ENCODE measurements around the gene SLC25A45. TPM values are rescaled to one million over a fixed set of nuclear protein-coding genes. Genes with fewer than 3 reads are reported as not detected.
A peak's percentile ranks its signal among the peaks of the same experiment; 100 is the strongest.
"Not testable (repeated sequence)": the region's sequence is repeated elsewhere in the genome, so short reads cannot be mapped to it uniquely, and the experiment has no call there.

SLC25A45 gene
- total and polyA plus RNA-seq, 7 donors: 3.7 to 18.5 (median 7.0) TPM

GRCh38 chr11:65414776-65415498, 32.5 kb upstream of the SLC25A45 start:
- H3K9me3 ChIP-seq: no peaks in the 10 kb centered on the region
- intact Hi-C loops (cut with DNase I): loop anchor here in 1 of 2 donors (5.0 kb wide), 1 partner anchor 57 kb away; no protein-coding TSS in a partner anchor

GRCh38 chr11:65413077-65413664, 30.7 kb upstream of the SLC25A45 start:
- intact Hi-C loops (cut with DNase I); DNase-seq; H3K9me3 ChIP-seq; H3K27me3 ChIP-seq (ENCODE audit: insufficient read depth in 3 of 3, low read length in 2 of 3); ATAC-seq; H3K4me3 ChIP-seq: not testable (repeated sequence)
- Histone ChIP-seq H3K4me1 (peaks cover 48% of the 10 kb centered on the region), H3K27ac (peak overlapping the region; percentile 50), H3K36me3 (ENCODE audit: insufficient read depth in 1 of 2, low read depth in 1 of 2) (peaks cover 0 to 35% of the 10 kb centered on the region in 2 donors)
- 81% methylated on average over 15 of the region's 15 CpGs for WGBS, 3 donors

More at GRCh38 chr11:65414776-65415498, 32.5 kb upstream of the SLC25A45 start:
- TF ChIP-seq, protein P1, sequence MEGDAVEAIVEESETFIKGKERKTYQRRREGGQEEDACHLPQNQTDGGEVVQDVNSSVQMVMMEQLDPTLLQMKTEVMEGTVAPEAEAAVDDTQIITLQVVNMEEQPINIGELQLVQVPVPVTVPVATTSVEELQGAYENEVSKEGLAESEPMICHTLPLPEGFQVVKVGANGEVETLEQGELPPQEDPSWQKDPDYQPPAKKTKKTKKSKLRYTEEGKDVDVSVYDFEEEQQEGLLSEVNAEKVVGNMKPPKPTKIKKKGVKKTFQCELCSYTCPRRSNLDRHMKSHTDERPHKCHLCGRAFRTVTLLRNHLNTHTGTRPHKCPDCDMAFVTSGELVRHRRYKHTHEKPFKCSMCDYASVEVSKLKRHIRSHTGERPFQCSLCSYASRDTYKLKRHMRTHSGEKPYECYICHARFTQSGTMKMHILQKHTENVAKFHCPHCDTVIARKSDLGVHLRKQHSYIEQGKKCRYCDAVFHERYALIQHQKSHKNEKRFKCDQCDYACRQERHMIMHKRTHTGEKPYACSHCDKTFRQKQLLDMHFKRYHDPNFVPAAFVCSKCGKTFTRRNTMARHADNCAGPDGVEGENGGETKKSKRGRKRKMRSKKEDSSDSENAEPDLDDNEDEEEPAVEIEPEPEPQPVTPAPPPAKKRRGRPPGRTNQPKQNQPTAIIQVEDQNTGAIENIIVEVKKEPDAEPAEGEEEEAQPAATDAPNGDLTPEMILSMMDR (IDR thresholded peaks at IDR 0.05): no peak
- H3K4me1 ChIP-seq: peaks cover 56% of the 10 kb centered on the region
- H3K4me3 ChIP-seq: peak overlapping the region; percentile 86
- WGBS, 3 donors: 35 to 56% (median 39%) methylated on average over 11 of the region's 11 CpGs
- no peak for ATAC-seq
- peak overlapping the region; percentile 100 for H3K27ac ChIP-seq
- peaks cover 0 to 17% of the 10 kb centered on the region in 2 donors for H3K36me3 ChIP-seq (ENCODE audit: insufficient read depth in 1 of 2, low read depth in 1 of 2)
- DNase-seq: no peak
- no peaks in the 10 kb centered on the region for H3K27me3 ChIP-seq (ENCODE audit: insufficient read depth in 3 of 3, low read length in 2 of 3)

- DNase-seq (peak in 1 of 2 donors; percentile 50), ATAC-seq (no peak)
- 54 to 70% (median 62%) methylated on average over 24 of the region's 24 CpGs for WGBS, 3 donors
- Histone ChIP-seq H3K36me3 (ENCODE audit: insufficient read depth in 1 of 2, low read depth in 1 of 2) (peaks cover 0 to 42% of the 10 kb centered on the region in 2 donors), H3K27ac (peak overlapping the region; percentile 50), H3K27me3 (ENCODE audit: insufficient read depth in 3 of 3, low read length in 2 of 3) (no peaks in the 10 kb centered on the region), H3K9me3 (no peaks in the 10 kb centered on the region), H3K4me3 (no peak overlapping the region), H3K4me1 (peaks cover 43% of the 10 kb centered on the region)
- intact Hi-C loops (cut with DNase I): no loop called here
- TF ChIP-seq, protein P1 (IDR thresholded peaks at IDR 0.05): no peak
These were observed 30.0 kb upstream of the SLC25A45 start for GRCh38 chr11:65412271-65413076.

DNA sequence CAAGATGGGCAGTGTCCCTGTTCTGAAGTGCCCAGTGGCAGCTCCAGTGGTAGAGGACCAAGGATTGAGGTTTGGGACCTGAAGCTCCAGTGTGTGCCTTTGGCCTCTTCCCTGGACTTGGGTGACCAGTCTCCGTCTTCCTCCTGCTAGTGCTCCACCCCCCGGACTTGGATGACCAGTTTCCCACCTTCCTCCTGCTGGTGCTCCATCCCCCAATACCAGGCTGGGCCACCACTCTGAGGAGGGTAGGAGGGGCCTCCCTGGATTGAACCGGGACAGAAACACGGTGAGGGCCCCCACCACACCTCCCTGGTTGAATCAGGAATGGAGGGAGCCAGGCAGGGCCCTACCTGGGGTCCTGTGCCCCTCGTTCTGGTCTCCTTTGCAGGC, 29.2 kb upstream of the SLC25A45 start:
- Histone ChIP-seq H3K36me3 (ENCODE audit: insufficient read depth in 1 of 2, low read depth in 1 of 2) (peaks cover 0 to 50% of the 10 kb centered on the region in 2 donors), H3K27me3 (ENCODE audit: insufficient read depth in 3 of 3, low read length in 2 of 3) (no peaks in the 10 kb centered on the region), H3K4me3 (no peak overlapping the region), H3K9me3 (no peaks in the 10 kb centered on the region), H3K27ac (peak overlapping the region; percentile 50), H3K4me1 (peaks cover 36% of the 10 kb centered on the region)
- ATAC-seq: no peak
- DNase-seq: peak in 1 of 2 donors; percentile 48
- TF ChIP-seq, protein P1 (IDR thresholded peaks at IDR 0.05): no peak
- WGBS, 3 donors: 63 to 75% (median 74%) methylated on average over 5 of the region's 5 CpGs
- intact Hi-C loops (cut with DNase I): no loop called here
